Parathyroid adenoma (tissue), 2 donors: Measurements from ENCODE around the gene TMEM190.
A peak's percentile ranks its signal among the peaks of the same experiment; 100 is the strongest.

ENCODE experiments used
- H2AFZ ChIP-seq: fragments of 300-600 bp; sonication (generic); one replicate; pipeline ENCODE4 v1.7.0; 2017; ENCODE audit warnings: antibody characterized with exemption, mild to moderate bottlenecking
- H3K27ac ChIP-seq: fragments of 300-600 bp; sonication (generic); one replicate; pipeline ENCODE4 v1.7.0; 2017
- H3K27me3 ChIP-seq: fragments of 300-600 bp; sonication (generic); one replicate; pipeline ENCODE4 v1.7.0; 2017; ENCODE audit warnings: low read length; ENCODE audit not compliant: control insufficient read depth, insufficient read depth
- H3K36me3 ChIP-seq: fragments of 300-600 bp; sonication (generic); one replicate; pipeline ENCODE4 v1.7.0; 2017; ENCODE audit warnings: low read length; ENCODE audit not compliant: control insufficient read depth, insufficient read depth
- H3K4me1 ChIP-seq: fragments of 300-600 bp; sonication (generic); one replicate; pipeline ENCODE4 v1.7.0; 2017; ENCODE audit warnings: control low read depth
- H3K4me2 ChIP-seq: fragments of 300-600 bp; sonication (generic); one replicate; pipeline ENCODE4 v1.7.0; 2017; ENCODE audit warnings: low read length
- H3K4me3 ChIP-seq: fragments of 300-600 bp; sonication (generic); one replicate; pipeline ENCODE4 v1.7.0; 2017; ENCODE audit warnings: low read depth, low read length
- H3K79me2 ChIP-seq: fragments of 300-600 bp; sonication (generic); one replicate; pipeline ENCODE4 v1.7.0; 2017; ENCODE audit warnings: control low read depth
- H3K9ac ChIP-seq: fragments of 300-600 bp; sonication (generic); one replicate; pipeline ENCODE4 v1.7.0; 2017; ENCODE audit warnings: mild to moderate bottlenecking
- H3K9me3 ChIP-seq: fragments of 300-600 bp; sonication (generic); one replicate; pipeline ENCODE4 v1.7.0; 2017; ENCODE audit warnings: low read length; ENCODE audit not compliant: control insufficient read depth
- CTCF ChIP-seq: fragments of 300-600 bp; sonication (generic); IDR thresholded peaks from one replicate; pipeline ENCODE4 v1.7.0; 2017; ENCODE audit warnings: antibody characterized with exemption, mild to moderate bottlenecking
- donor health status: primary hyperparathyroidism.

The TMEM190 gene

GRCh38 chr19:55354698-55355212 lies 21.9 kb upstream of the TMEM190 start, which contains the start of gene COX6B2:
Gene COX6B2, minus strand, starts transcription at chr19:55354719. Its CDS starts 198 bp downstream, at chr19:55354521.
- no peak for TF ChIP-seq CTCF
- Histone ChIP-seq H2AFZ (peak within 1 kb of the TSS; percentile 60), H3K27ac (no peak within 1 kb of the TSS), H3K9ac (no peak within 1 kb of the TSS), H3K9me3 (no peaks in the 10 kb centered on the region), H3K36me3 (no peaks in the 10 kb centered on the region), H3K4me2 (peak within 1 kb of the TSS; percentile 68), H3K4me3 (peak within 1 kb of the TSS; percentile 46), H3K4me1 (no peaks in the 10 kb centered on the region), H3K27me3 (no peaks in the 10 kb centered on the region), H3K79me2 (no peaks in the 10 kb centered on the region)

- H3K79me2 ChIP-seq = no peaks in the 10 kb centered on the region
Measured at GRCh38 chr19:55355213-55355821, 21.3 kb upstream of the TMEM190 start.

GRCh38 chr19:55358493-55358892 lies 18.1 kb upstream of the TMEM190 start:
- H3K4me2 ChIP-seq = no peak overlapping the region
- H3K27me3 ChIP-seq = no peaks in the 10 kb centered on the region
- no peak overlapping the region for H3K9ac ChIP-seq
- no peaks in the 10 kb centered on the region for H3K4me1 ChIP-seq
- no peaks in the 10 kb centered on the region for H3K79me2 ChIP-seq
- no peaks in the 10 kb centered on the region for H3K36me3 ChIP-seq
- no peak overlapping the region for H2AFZ ChIP-seq
- TF ChIP-seq CTCF = no peak
- no peaks in the 10 kb centered on the region for H3K9me3 ChIP-seq
- H3K4me3 ChIP-seq = no peak overlapping the region
- no peak overlapping the region for H3K27ac ChIP-seq

More at GRCh38 chr19:55355213-55355821, 21.3 kb upstream of the TMEM190 start:
- no peak overlapping the region for H2AFZ ChIP-seq
- no peak overlapping the region for H3K4me2 ChIP-seq
- H3K36me3 ChIP-seq = no peaks in the 10 kb centered on the region
- no peak for TF ChIP-seq CTCF
- no peaks in the 10 kb centered on the region for H3K9me3 ChIP-seq
- no peak overlapping the region for H3K9ac ChIP-seq
- H3K27ac ChIP-seq = no peak overlapping the region
- no peak overlapping the region for H3K4me3 ChIP-seq
- H3K27me3 ChIP-seq = no peaks in the 10 kb centered on the region
- no peaks in the 10 kb centered on the region for H3K4me1 ChIP-seq

GRCh38 chr19:55358943-55359908 lies 17.4 kb upstream of the TMEM190 start:
- Histone ChIP-seq H3K79me2 (no peaks in the 10 kb centered on the region), H3K27me3 (no peaks in the 10 kb centered on the region), H2AFZ (no peak overlapping the region), H3K9ac (no peak overlapping the region), H3K4me2 (no peak overlapping the region), H3K9me3 (no peaks in the 10 kb centered on the region), H3K4me1 (no peaks in the 10 kb centered on the region), H3K36me3 (no peaks in the 10 kb centered on the region), H3K27ac (no peak overlapping the region), H3K4me3 (no peak overlapping the region)
- no peak for TF ChIP-seq CTCF
